Activated T-cell treated with anti-CD3 and anti-CD28 coated beads, Interleukin-2, amount 50 U/mL, for 4 hours (primary cell): ENCODE measurements around the gene CNOT10. TPM values are rescaled to one million over a fixed set of nuclear protein-coding genes. Genes with fewer than 3 reads are reported as not detected.
"Not testable (repeated sequence)": the region's sequence is repeated elsewhere in the genome, so short reads cannot be mapped to it uniquely, and the experiment has no call there.

Source experiments
- ATAC-seq, 2 donors: fragments of 200-7000 bp; cut with Tn5 transposase; one replicate each; pipeline ENCODE4 v1.10.0; 2021
- DNase-seq: peaks from one replicate; pipeline ENCODE4 v3.0.0-alpha.2; 2020
- H3K27me3 Mint-ChIP-seq: one replicate; pipeline ENCODE4 v1.8.0; 2021; ENCODE audit warnings: low read depth, mixed read lengths
- H3K36me3 Mint-ChIP-seq: one replicate; pipeline ENCODE4 v1.8.0; 2022; ENCODE audit warnings: mixed read lengths; ENCODE audit not compliant: insufficient read depth
- H3K4me1 Mint-ChIP-seq: one replicate; pipeline ENCODE4 v1.8.0; 2021; ENCODE audit warnings: low read depth, mixed read lengths
- H3K4me3 Mint-ChIP-seq: one replicate; pipeline ENCODE4 v1.8.0; 2021; ENCODE audit warnings: mild to moderate bottlenecking, moderate library complexity, mixed read lengths
- H3K9me3 Mint-ChIP-seq: one replicate; pipeline ENCODE4 v1.8.0; 2021; ENCODE audit warnings: mixed read lengths
- total RNA-seq, 3 donors: library from RNA; stranded (reverse); gene quantifications; one replicate each; pipeline ENCODE4 v1.2.1, GENCODE V29; 2021

Gene CNOT10
- total RNA-seq, 3 donors from 2014 or later, result 48.3 to 50.1 (median 48.6) TPM

GRCh38 chr3:32708672-32709283 is 23.8 kb downstream of the CNOT10 start:
- Mint-ChIP-seq H3K36me3 (peaks cover 30% of the 10 kb centered on the region), H3K4me1 (peaks cover 28% of the 10 kb centered on the region), H3K4me3 (no peak overlapping the region), H3K9me3 (no peaks in the 10 kb centered on the region), H3K27me3 (no peaks in the 10 kb centered on the region)
- ATAC-seq (no peak), DNase-seq (no peak)

GRCh38 chr3:32709346-32709745 is 24.4 kb downstream of the CNOT10 start:
- ATAC-seq, result no peak
- DNase-seq, result no peak
- H3K27me3 Mint-ChIP-seq, result no peaks in the 10 kb centered on the region
- H3K4me3 Mint-ChIP-seq, result no peak overlapping the region
- peaks cover 30% of the 10 kb centered on the region for H3K36me3 Mint-ChIP-seq
- H3K9me3 Mint-ChIP-seq, result no peaks in the 10 kb centered on the region
- H3K4me1 Mint-ChIP-seq, result peaks cover 28% of the 10 kb centered on the region

- H3K4me3 Mint-ChIP-seq, result no peak overlapping the region
- H3K4me1 Mint-ChIP-seq, result peaks cover 9% of the 10 kb centered on the region
- H3K27me3 Mint-ChIP-seq, result no peaks in the 10 kb centered on the region
- ATAC-seq (no peak), DNase-seq (no peak)
- H3K9me3 Mint-ChIP-seq, result no peaks in the 10 kb centered on the region
- H3K36me3 Mint-ChIP-seq, result peaks cover 38% of the 10 kb centered on the region
These were observed 27.6 kb downstream of the CNOT10 start for GRCh38 chr3:32712506-32713055.

DNA sequence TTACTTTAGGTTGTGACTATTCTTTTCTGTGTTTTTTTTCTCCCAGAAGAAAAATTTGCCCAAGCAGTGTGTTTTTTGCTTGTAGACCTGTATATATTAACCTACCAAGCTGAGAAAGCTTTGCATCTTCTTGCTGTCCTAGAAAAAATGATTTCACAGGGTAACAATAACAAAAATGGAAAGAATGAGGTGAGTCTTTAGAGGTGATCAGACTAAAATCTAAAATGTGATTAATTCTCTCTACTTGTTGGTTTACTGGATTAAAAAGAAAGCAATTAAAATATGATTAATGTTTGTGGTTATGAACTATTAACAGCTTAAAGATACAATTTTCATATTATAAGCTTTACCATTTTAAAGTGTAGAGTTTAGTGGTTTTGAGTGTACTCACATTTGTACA is 28.2 kb downstream of the CNOT10 start:
- Mint-ChIP-seq H3K27me3 (no peaks in the 10 kb centered on the region), H3K9me3 (no peaks in the 10 kb centered on the region), H3K4me1 (peaks cover 9% of the 10 kb centered on the region), H3K36me3 (peaks cover 37% of the 10 kb centered on the region), H3K4me3 (no peak overlapping the region)
- ATAC-seq (no peak), DNase-seq (no peak)

DNA sequence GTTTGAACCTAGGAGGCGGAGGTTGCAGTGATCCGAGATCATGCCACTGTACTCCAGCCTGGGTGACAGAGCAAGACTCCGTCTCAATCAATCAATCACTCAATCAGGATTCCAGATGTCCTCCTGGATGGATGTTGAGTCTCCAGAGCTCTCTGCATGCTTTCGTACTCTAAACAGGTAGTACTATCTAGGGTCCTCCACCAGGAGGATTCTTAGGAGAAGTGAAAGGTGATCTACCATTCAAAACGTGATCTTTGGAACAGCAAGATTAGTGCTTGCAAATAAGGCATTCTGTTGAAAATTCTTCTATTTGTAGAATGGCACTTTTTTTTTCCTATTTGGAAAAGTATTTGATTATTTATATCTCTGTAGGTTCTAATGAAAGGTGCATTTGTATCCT is 34.3 kb downstream of the CNOT10 start:
- no peaks in the 10 kb centered on the region for H3K9me3 Mint-ChIP-seq
- H3K27me3 Mint-ChIP-seq, result no peaks in the 10 kb centered on the region
- no peak overlapping the region for H3K4me3 Mint-ChIP-seq
- no peaks in the 10 kb centered on the region for H3K4me1 Mint-ChIP-seq
- ATAC-seq, result no peak
- no peak for DNase-seq
- H3K36me3 Mint-ChIP-seq, result peaks cover 19% of the 10 kb centered on the region

GRCh38 chr3:32719931-32720330 is 34.9 kb downstream of the CNOT10 start:
- no peaks in the 10 kb centered on the region for H3K4me1 Mint-ChIP-seq
- no peak overlapping the region for H3K4me3 Mint-ChIP-seq
- ATAC-seq (no peak), DNase-seq (no peak)
- peaks cover 19% of the 10 kb centered on the region for H3K36me3 Mint-ChIP-seq
- no peaks in the 10 kb centered on the region for H3K27me3 Mint-ChIP-seq
- no peaks in the 10 kb centered on the region for H3K9me3 Mint-ChIP-seq

DNA sequence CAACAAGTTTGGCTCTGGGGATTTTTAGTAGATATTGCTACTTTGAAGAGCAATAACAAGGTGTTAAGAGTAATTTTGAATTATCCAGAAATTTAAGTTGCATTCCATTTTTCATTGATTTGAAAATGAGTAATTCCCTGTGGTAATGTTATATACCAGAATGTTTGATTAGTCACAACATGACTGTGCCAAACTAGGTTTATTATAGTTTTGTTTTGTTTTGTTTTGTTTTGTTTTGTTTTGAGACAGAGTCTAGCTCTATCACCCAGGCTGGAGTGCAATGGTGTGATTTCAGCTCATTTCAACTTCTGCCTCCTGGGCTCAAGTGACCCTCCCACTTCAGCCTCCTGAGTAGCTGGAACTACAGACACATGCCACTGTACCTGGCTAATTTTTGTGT is 40.7 kb downstream of the CNOT10 start:
- DNase-seq (no peak), ATAC-seq (no peak)
- Mint-ChIP-seq H3K4me3 (no peak overlapping the region), H3K4me1 (no peaks in the 10 kb centered on the region), H3K36me3 (peaks cover 22% of the 10 kb centered on the region), H3K9me3 (no peaks in the 10 kb centered on the region), H3K27me3 (no peaks in the 10 kb centered on the region)

DNA sequence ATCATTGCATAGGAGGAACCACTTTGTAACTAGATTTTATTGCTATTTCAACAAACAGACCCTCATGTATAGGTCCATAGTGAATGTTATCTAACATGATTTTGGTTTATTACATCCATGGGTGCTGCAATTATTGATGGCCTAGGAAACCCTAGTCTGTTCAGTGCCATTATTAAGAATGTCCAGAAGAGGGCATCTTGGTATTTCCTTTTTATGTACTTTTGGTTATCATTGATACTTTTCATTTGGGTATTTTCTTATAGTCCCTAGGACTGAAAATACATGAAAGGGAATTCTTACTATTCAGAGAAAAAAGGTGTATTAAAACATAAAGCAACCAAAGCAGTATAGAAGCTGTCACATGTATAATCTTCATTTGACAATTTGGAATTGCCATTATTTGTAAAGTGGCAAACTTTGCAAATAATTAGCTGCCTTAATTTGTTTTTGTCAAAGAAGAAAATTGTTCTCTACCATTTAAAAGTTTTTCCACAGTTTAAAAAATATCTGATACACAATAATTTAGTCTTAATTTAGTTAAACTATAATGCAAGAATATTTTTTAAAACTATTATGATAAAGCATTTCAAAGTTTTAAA is 48.7 kb downstream of the CNOT10 start:
- DNase-seq (no peak), ATAC-seq (peak in 1 of 2 donors; percentile 51)
- H3K4me3 Mint-ChIP-seq, result no peak overlapping the region
- no peaks in the 10 kb centered on the region for H3K9me3 Mint-ChIP-seq
- no peaks in the 10 kb centered on the region for H3K27me3 Mint-ChIP-seq
- peaks cover 16% of the 10 kb centered on the region for H3K36me3 Mint-ChIP-seq
- no peaks in the 10 kb centered on the region for H3K4me1 Mint-ChIP-seq

GRCh38 chr3:32734756-32735155 is 49.8 kb downstream of the CNOT10 start:
- DNase-seq (no peak), ATAC-seq (no peak)
- Mint-ChIP-seq H3K9me3 (no peaks in the 10 kb centered on the region), H3K4me1 (no peaks in the 10 kb centered on the region), H3K4me3 (no peak overlapping the region), H3K27me3 (no peaks in the 10 kb centered on the region), H3K36me3 (peaks cover 16% of the 10 kb centered on the region)

DNA sequence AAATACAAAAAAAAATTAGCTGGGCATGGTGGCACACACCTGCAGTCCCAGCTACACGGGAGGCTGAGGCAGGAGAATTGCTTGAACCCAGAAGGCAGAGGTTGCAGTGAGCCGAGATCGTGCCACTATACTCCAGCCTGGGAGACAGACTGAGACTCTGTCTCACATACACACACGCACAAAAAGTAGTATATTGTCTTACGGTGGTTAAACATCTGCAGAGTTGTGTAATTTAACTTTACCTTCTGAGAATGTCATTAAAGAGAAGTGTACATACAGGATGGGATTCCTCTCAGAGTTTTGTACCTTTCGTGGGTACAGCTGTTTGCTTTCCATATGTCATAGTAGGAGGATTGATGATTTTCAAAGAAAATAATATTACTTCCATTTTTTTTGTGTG is 58.5 kb downstream of the CNOT10 start:
- not testable (repeated sequence) for H3K4me1 Mint-ChIP-seq, ATAC-seq, H3K4me3 Mint-ChIP-seq, H3K9me3 Mint-ChIP-seq, H3K27me3 Mint-ChIP-seq, DNase-seq
- peaks cover 22% of the 10 kb centered on the region for H3K36me3 Mint-ChIP-seq

GRCh38 chr3:32743934-32744333 is 58.9 kb downstream of the CNOT10 start:
- Mint-ChIP-seq H3K27me3 (no peaks in the 10 kb centered on the region), H3K36me3 (peaks cover 22% of the 10 kb centered on the region), H3K4me3 (no peak overlapping the region), H3K4me1 (no peaks in the 10 kb centered on the region), H3K9me3 (no peaks in the 10 kb centered on the region)
- ATAC-seq (no peak), DNase-seq (no peak)

DNA sequence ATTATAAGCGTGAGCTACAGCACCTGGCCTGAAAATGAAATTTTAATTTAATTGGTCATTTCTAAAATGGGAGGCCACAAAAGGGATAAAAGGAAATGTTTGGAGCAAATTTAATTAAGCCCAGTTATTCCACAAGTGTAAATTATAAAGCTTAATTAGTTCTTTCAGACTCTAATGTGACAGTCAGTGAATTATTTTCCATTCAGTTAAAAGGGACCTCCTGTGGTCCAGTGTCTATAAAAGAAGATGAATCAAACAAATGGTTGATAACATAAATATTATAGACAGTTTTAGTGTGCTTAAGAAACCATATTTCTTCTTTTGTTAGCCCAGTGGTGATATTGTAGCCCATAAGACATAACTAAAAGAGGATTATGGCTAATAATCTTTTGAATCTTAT is 66.4 kb downstream of the CNOT10 start:
- Mint-ChIP-seq H3K9me3 (no peaks in the 10 kb centered on the region), H3K4me1 (no peaks in the 10 kb centered on the region), H3K36me3 (peaks cover 17% of the 10 kb centered on the region), H3K27me3 (no peaks in the 10 kb centered on the region), H3K4me3 (no peak overlapping the region)
- DNase-seq (no peak), ATAC-seq (no peak)

DNA sequence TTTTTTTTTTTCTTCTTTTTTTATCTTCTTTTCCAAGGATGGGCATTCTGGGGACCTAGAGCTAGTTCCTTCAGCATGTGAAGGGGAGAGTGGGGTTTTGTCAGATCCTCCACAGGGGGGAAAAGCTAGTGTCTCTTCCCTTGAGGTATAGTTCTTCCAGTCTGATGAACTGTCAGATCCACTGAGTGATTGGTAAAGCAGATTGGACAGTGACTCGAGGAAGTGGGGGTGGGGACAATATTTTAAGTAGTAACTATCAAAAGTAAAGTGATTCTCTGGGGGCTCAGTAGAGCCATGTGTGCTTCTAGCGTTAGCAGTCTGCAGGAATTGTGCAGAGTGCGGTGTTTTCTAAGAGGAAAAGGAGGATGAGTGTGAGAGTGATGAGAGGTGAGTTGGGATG is 70.8 kb downstream of the CNOT10 start:
- no peak for DNase-seq
- Mint-ChIP-seq H3K4me1 (no peaks in the 10 kb centered on the region), H3K36me3 (peaks cover 19% of the 10 kb centered on the region), H3K9me3 (no peaks in the 10 kb centered on the region), H3K4me3 (no peak overlapping the region), H3K27me3 (no peaks in the 10 kb centered on the region)
- ATAC-seq, result no peak

- Mint-ChIP-seq H3K27me3 (no peaks in the 10 kb centered on the region), H3K36me3 (peaks cover 15% of the 10 kb centered on the region), H3K4me3 (no peak overlapping the region), H3K4me1 (no peaks in the 10 kb centered on the region), H3K9me3 (no peaks in the 10 kb centered on the region)
- no peak for DNase-seq
- ATAC-seq, result no peak
These were observed 72.8 kb downstream of the CNOT10 start for GRCh38 chr3:32757618-32758374.

DNA sequence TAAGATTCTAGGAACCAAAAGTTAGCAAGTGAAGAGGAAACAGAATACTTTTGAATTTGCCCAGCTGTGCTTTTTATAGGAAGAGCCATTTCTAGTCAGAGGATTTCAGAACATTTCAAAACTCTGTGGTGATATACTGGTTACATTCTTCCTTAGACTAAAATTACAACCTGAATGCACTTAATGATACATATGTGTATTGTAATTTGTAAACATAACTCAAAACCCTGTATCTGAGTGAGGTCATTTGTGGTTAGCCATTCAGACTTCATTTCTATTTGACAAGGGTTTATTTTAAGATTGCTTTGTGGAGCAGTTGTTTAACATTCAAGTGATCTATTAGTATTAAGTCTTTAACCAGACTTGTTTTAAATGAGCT is 73.4 kb downstream of the CNOT10 start:
- no peak overlapping the region for H3K4me3 Mint-ChIP-seq
- H3K4me1 Mint-ChIP-seq, result no peaks in the 10 kb centered on the region
- ATAC-seq, result no peak
- H3K27me3 Mint-ChIP-seq, result no peaks in the 10 kb centered on the region
- no peak for DNase-seq
- peaks cover 12% of the 10 kb centered on the region for H3K36me3 Mint-ChIP-seq
- H3K9me3 Mint-ChIP-seq, result no peaks in the 10 kb centered on the region
